ENCODE data around the gene COL28A1.

Gene COL28A1

GRCh38 chr7:7330997-7331396, 204.7 kb downstream of the COL28A1 start:
- DNase-seq (ENCODE audit: low spot score) = no peak

- DNase-seq (ENCODE audit: low spot score) = no peak
These were observed 206.3 kb downstream of the COL28A1 start for GRCh38 chr7:7329326-7329725.

GRCh38 chr7:7327423-7327822, 208.2 kb downstream of the COL28A1 start:
- DNase-seq (ENCODE audit: low spot score) = no peak

GRCh38 chr7:7324698-7325097, 211.0 kb downstream of the COL28A1 start:
- no peak for DNase-seq (ENCODE audit: low spot score)

GRCh38 chr7:7323921-7324320, 211.8 kb downstream of the COL28A1 start:
- no peak for DNase-seq (ENCODE audit: low spot score)

GRCh38 chr7:7323352-7323751, 212.3 kb downstream of the COL28A1 start:
- DNase-seq (ENCODE audit: low spot score) = no peak

- no peak for DNase-seq (ENCODE audit: low spot score)
These were observed 214.0 kb downstream of the COL28A1 start for GRCh38 chr7:7321681-7322080.

- DNase-seq (ENCODE audit: low spot score) = no peak
These were observed 217.1 kb downstream of the COL28A1 start for GRCh38 chr7:7318601-7319000.

- DNase-seq (ENCODE audit: low spot score) = no peak
These were observed 217.8 kb downstream of the COL28A1 start for GRCh38 chr7:7317850-7318249.

GRCh38 chr7:7315851-7316250, 219.8 kb downstream of the COL28A1 start:
- DNase-seq (ENCODE audit: low spot score) = no peak

- DNase-seq (ENCODE audit: low spot score) = no peak
These were observed 223.3 kb downstream of the COL28A1 start for GRCh38 chr7:7312323-7312722.

GRCh38 chr7:7311001-7311400, 224.7 kb downstream of the COL28A1 start:
- no peak for DNase-seq (ENCODE audit: low spot score)

GRCh38 chr7:7309203-7309602, 226.5 kb downstream of the COL28A1 start:
- DNase-seq (ENCODE audit: low spot score) = no peak

All from SW480 (cell line).